ENCODE data around the gene STXBP1. TPM values are rescaled to one million over a fixed set of nuclear protein-coding genes. Genes with fewer than 3 reads are reported as not detected.

Gene STXBP1
- total and polyA plus RNA-seq, 12 donors: 14.4 to 59.2 (median 46.4) TPM

DNA sequence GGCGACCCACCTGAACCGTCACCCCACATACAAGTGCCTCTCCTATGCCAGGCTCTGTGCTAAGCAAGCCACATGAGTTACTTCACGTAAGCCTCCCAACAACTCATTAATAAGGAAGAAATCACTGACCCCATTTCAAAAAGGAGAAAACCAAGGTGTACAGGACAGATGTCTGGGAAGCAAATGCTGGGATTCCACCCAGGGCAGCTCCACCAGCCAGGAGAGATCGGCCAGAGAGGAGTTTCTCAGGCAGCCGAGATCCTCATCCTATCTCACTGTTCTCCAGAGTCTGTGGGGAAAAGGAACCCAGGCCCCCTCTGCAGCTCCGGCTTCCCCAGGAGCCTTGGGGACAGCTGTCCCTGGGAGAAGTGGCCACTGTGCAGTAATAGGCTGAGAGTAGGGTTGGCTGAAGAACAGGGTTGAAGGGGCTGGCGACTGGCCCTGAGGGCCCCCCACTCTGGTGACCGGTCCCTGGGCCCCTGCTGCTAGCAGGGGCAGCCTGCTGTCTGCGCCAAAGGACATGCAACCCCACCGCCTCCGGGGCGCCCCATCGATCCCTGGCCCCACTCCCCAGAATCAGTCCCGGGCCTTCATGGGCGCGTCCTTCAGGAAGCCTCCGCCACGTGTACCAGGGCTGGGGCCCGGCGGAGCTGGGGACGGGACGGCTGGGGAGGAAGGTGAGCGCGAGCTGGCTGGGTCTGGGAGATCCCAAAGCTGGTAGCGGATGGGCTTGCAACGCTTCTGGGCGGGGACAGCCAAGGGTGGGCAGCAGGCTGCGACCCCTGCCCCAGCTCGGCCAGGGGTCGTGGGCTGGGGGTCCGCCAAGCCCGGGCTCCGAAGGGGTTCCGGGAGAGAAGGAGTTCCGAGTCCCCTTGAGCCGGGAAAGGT is 44.1 kb upstream of the STXBP1 start:
- peaks cover 0 to 8% (median 0%) of the 10 kb centered on the region in 7 donors for H3K27me3 ChIP-seq
- intact Hi-C loops (cut with DNase I): loop anchor here in 6 of 10 donors (2.0 to 5.0 kb wide), 4 partner anchors 36 to 46 kb away; no protein-coding TSS in a partner anchor
- no peaks in the 10 kb centered on the region for H3K9me3 ChIP-seq
- H3K36me3 ChIP-seq: peaks cover 0 to 30% (median 0%) of the 10 kb centered on the region in 9 donors
- TF ChIP-seq CTCF (IDR thresholded peaks at IDR 0.05): no peak
- 2 to 3% methylated on average over 29 to 36 of the region's 36 CpGs for WGBS, 2 donors
- DNase-seq (peak in 1 of 2 donors; percentile 42), ATAC-seq (peak; percentile 6 to 45 (median 27))
- H3K4me3 ChIP-seq: peak overlapping the region; percentile 59 to 93 (median 88)
- peaks cover 11 to 69% (median 46%) of the 10 kb centered on the region in 9 donors for H3K4me1 ChIP-seq
- H3K27ac ChIP-seq: peak overlapping the region; percentile 71 to 96 (median 92)

DNA sequence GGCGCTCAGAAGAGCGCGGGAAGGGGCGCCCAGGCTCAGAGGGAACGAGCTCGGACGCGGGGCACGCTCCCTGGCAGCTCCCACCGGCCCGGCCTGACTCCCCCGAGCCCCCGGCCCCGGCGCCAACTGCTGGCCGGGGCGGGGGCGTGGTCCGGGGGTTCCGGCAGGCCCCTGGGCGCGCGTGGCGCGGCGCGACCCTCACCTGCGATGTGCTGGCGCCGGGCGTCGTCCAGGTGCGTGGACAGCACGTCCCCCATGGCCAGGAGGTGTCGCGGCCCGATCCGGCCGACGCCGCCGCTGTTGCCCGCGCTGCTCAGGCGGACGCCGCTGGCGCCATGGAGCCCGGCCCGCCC is 43.5 kb upstream of the STXBP1 start:
- peak overlapping the region; percentile 59 to 93 (median 88) for H3K4me3 ChIP-seq
- H3K27me3 ChIP-seq: peaks cover 0 to 8% (median 0%) of the 10 kb centered on the region in 7 donors
- intact Hi-C loops (cut with DNase I): loop anchor here in 5 of 10 donors (2.0 to 5.0 kb wide), 4 partner anchors 36 to 46 kb away; no protein-coding TSS in a partner anchor
- DNase-seq (no peak), ATAC-seq (peak in 4 of 8 donors; percentile 1 to 5 (median 2))
- peak overlapping the region; percentile 71 to 96 (median 92) for H3K27ac ChIP-seq
- peaks cover 0 to 25% (median 0%) of the 10 kb centered on the region in 9 donors for H3K36me3 ChIP-seq
- H3K9me3 ChIP-seq: no peaks in the 10 kb centered on the region
- H3K4me1 ChIP-seq: peaks cover 4 to 67% (median 41%) of the 10 kb centered on the region in 9 donors
- TF ChIP-seq CTCF (IDR thresholded peaks at IDR 0.05): no peak
- 1% methylated on average over 37 to 50 of the region's 50 CpGs for WGBS, 2 donors

DNA sequence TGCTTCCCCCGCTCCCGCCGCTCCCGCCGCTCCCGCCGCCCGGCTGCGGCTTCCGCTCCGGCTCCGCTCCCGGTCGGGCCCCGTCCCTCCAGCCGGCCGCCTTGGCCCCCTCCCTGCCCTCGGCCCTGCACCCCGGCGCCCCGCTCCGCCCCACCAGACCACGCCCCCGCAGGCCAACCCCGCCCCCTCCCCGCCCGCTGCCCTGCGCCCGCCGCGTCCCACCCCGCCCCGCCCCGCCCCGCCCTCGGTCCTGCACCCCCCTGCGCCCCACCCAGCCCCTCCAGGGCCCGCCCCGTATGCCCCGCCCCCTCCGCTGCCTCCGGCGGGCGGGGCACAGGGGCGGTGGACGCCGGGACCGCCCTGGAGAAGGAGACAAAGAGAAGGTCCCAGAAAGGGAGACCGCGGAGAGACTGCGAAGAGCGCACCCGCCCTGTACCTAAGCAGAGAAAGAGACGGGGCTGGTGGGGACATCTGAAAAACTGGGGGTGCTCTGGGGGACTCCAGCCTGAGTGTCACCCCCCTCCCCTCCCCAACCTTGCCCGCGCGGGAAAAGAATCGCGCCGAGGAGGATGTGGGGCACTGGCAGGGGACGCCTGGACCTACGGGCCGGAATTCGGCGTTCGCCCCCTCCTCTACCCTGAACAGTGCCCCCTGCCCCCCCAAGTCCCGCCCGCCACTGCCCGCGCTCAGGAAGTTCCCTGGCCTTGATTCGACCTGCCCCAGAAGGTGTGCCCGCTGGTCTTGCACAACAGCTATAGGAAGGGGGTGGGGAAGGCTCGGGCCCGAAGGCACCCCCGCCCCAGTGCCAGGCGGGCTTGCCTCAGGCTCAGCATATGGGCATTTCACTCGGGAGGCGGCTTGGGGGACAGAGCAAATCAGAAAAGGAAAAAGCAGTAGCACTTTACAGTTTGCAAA is 42.8 kb upstream of the STXBP1 start:
- no peak for TF ChIP-seq CTCF (IDR thresholded peaks at IDR 0.05)
- intact Hi-C loops (cut with DNase I): loop anchor here in 5 of 10 donors (2.0 to 5.0 kb wide), 4 partner anchors 37 to 47 kb away; no protein-coding TSS in a partner anchor
- Histone ChIP-seq H3K27me3 (peaks cover 0 to 8% (median 0%) of the 10 kb centered on the region in 7 donors), H3K4me3 (peak overlapping the region; percentile 55 to 93 (median 88)), H3K4me1 (peaks cover 4 to 67% (median 37%) of the 10 kb centered on the region in 9 donors), H3K9me3 (no peaks in the 10 kb centered on the region), H3K36me3 (peaks cover 0 to 19% (median 0%) of the 10 kb centered on the region in 9 donors), H3K27ac (peak overlapping the region; percentile 81 to 96 (median 94))
- 2% methylated on average over 38 to 68 of the region's 78 CpGs for WGBS, 2 donors
- ATAC-seq (peak; percentile 89 to 92 (median 90)), DNase-seq (peak; percentile 79 to 87)

Measured in heart right ventricle (tissue), 16 donors.